ENCODE measurements around the gene SFSWAP.
"Not testable (repeated sequence)": the region's sequence is repeated elsewhere in the genome, so short reads cannot be mapped to it uniquely, and the experiment has no call there.

Gene SFSWAP

GRCh38 chr12:131765961-131766360 lies 55.1 kb downstream of the SFSWAP start:
- no peak for DNase-seq

GRCh38 chr12:131766382-131767107 lies 55.7 kb downstream of the SFSWAP start:
- no peak for DNase-seq

DNA sequence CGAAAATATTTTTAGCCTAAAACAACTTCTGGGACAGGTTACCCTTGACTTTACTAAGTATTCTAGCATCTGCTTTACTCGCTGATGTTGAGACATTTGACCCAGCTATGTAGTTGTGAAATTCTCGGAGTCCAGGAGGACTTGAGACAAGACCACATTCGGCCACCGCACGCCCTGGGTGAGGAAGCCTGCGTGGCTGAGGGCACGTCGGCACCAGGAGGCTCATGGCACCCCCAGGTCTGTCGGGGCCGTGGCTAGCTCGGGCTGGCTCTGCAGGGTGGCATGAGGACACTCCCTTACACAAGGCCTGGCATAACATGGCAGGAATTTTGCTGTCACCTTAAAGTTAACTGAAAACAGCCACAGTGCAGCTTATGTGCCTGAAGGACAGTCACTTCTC lies 59.2 kb downstream of the SFSWAP start:
- no peak for DNase-seq

DNA sequence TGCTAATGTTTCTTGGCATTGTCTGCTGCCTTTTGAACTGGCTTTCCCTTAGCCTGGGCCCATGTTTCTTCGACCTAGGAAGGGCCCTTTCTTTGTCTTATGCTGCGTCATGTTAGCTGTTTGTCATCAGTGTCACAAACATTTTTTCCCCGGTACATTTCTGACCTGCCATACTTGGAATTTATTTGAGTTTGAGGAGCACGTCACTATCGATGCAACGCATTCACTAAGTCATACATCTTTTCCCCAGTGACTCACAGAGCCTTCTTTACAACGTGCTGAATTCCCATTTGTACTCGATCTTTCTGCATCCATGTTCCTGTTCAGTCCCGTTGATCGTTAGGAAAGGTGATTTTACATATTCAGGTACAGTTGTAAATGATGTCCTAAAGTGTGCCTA lies 61.1 kb downstream of the SFSWAP start:
- DNase-seq: no peak

- no peak for DNase-seq
Observed at GRCh38 chr12:131773582-131774221, 62.8 kb downstream of the SFSWAP start.

DNA sequence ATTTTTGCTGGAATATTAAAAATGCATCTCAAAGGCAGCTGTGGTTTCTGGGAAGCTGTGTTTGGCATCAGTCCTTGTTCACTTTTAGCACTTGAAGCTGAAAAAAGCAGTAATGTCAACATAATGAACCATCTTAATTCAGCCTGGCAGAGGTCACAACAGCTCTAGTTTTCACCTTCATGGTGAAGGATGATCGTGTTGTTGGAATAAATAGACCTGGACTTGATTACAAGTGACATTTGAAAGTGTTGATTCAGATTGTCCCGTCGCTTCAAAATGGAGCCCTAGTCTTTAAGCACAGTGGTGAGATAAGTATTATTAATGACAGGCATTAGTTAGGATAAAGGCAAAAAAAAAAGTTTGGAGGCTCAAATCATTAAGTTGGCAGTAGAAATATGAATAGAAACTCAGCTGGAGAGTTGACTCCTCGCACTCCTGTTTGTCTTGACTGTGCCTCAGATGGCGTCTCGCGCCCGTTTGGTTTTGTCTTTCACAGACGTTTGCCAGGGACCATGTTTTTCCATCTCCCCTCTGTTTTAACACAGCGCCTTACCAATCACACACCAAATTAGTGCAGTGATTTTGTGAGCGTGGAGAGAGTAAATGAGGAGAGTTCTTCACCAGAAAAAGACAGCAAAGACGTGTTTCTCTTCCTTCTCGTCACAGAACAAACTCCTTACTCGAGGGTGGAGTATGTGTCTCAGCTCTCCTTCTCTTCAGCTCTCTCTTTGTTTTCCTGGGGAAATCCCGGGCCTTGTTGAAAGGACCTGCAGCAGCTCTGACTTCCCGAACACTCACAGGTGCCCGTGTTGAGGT lies 63.9 kb downstream of the SFSWAP start:
- DNase-seq: no peak

DNA sequence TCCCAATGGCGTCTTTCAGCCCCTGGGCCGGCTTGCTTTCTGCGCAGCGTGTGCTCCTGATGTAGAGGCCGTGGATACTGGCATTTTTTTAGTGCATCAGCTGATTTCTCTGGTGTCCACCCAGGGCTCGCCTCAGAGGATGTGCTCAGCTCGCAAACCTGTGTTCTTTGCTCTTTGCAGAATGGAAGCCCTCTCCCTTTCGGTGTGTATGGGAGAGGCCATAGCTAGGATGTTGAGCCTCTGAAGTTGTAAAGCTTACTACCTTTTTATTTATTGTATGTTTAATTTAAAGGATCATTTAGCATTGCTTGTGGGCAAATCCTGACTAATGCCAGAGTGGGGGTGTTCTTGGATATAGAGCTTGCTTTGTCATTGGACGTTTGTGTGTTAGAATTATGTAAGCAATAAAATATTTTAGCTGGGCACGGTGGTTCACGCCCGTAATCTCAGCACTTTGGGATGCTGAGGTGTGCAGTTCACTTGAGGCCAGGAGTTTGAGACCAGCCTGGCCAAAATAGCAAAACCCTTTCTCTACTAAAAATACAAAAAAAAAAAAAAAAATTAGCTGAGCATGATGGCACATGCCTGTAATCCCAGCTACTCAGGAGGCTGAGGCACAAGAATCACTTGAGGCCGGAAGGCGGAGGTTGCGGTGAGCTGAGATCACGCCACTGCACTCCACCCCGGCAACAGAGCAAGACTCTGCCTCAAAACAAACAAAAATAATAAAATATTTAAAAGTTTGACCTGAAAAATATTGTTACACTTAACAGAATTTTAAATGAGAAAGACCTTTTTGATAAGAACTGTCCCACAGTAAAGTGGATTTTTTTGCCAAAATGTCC lies 64.7 kb downstream of the SFSWAP start:
- no peak for DNase-seq

GRCh38 chr12:131776237-131776889 lies 65.5 kb downstream of the SFSWAP start:
- peak in 1 of 2 experiments; percentile 14 for DNase-seq

DNA sequence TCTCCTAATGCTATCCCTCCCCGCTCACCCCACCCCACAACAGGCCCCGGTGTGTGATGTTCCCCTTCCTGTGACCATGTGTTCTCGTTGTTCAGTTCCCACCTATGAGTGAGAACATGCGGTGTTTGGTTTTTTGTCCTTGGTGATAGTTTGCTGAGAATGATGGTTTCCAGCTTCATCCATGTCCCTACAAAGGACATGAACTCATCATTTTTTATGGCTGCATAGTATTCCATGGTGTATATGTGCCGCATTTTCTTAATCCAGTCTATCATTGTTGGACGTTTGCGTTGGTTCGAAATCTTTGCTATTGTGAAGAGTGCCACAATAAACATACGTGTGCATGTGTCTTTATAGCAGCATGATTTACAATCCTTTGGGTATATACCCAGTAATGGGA lies 66.4 kb downstream of the SFSWAP start:
- DNase-seq: not testable (repeated sequence)

GRCh38 chr12:131779027-131779426 lies 68.1 kb downstream of the SFSWAP start:
- DNase-seq: no peak

GRCh38 chr12:131782061-131782460 lies 71.2 kb downstream of the SFSWAP start:
- no peak for DNase-seq

- no peak for DNase-seq
Observed at GRCh38 chr12:131783915-131784541, 73.1 kb downstream of the SFSWAP start.

DNA sequence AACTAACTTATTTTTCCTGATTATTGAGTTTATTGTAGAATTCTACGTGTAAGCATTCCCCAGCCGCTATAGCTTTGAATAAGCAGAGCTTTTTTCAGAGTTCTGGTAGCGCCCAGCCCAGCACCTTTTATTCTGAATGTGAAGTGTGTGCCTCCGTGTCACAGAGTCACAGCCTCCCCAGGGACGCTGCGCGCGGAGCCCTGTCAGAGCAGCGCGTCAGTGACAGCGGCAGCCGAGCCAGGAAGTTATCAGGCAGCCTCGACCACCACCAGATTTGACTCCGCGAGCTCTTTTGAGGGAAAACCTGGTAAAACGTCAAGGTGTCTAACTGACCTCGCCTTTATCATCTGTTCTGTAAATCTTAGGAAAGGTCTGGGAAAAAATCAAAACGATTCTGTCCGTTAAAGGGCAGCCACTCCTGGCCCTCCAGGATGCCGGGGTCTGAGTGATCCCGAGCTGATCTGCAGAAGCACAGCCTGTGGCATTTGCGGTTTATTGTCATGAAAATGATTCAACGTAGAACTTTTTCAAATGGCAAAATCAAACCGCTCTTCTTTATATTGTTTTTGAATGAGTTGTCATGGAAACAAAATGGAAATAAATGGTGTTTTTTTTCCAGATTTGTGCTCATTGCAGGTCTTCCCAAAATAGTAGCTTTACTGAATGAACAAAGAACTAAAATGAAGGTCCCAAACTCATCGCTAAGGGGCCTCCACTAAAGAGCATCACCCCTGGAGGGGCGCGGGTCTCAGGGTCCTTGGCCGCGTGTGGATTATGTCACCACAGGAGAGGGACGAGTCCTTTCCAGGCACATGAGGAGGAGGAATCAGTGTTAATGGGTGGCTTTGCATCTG lies 74.2 kb downstream of the SFSWAP start:
- DNase-seq: no peak

GRCh38 chr12:131785763-131786330 lies 75.0 kb downstream of the SFSWAP start:
- no peak for DNase-seq

DNA sequence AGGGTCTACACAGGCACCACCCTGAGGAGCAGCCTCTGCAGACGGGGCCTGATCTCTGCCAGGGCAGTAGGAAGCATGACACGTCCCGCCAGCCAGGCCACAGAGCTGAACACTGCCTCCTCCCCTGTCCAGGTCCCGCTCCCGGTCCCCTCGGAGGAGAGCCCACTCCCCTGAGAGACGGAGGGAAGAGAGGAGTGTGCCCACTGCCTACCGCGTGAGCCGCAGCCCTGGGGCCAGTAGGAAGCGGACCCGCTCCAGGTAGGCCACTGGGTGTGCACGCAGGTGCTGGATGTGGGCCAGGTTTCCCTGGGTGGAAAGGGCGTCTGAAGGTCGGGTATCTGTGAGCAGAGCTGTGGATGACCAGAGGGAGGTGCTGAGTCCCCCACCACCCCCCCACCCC lies 75.4 kb downstream of the SFSWAP start:
- no peak for DNase-seq

GRCh38 chr12:131787143-131787660 lies 76.3 kb downstream of the SFSWAP start:
- DNase-seq: no peak

GRCh38 chr12:131788070-131788469 lies 77.2 kb downstream of the SFSWAP start:
- DNase-seq: no peak

DNA sequence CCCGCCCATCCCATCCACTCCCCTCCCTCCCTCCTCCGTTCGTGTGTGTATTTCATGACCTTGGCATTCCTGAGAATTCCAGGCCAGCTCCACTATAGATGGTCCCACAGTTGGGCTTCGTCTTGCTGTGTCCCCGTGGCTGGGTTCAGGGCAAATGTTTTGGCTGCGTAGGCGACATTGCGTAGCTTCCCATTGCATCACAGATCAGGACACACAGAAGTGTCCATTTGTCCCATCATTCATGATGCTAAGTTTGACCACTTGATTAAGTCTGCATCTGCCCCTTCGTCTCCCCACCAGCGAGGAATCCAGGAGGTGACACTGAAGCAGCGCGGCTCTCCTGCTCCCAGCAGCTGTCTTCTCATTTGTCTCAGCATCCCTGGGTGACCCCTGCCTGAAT lies 78.7 kb downstream of the SFSWAP start:
- no peak for DNase-seq

DNA sequence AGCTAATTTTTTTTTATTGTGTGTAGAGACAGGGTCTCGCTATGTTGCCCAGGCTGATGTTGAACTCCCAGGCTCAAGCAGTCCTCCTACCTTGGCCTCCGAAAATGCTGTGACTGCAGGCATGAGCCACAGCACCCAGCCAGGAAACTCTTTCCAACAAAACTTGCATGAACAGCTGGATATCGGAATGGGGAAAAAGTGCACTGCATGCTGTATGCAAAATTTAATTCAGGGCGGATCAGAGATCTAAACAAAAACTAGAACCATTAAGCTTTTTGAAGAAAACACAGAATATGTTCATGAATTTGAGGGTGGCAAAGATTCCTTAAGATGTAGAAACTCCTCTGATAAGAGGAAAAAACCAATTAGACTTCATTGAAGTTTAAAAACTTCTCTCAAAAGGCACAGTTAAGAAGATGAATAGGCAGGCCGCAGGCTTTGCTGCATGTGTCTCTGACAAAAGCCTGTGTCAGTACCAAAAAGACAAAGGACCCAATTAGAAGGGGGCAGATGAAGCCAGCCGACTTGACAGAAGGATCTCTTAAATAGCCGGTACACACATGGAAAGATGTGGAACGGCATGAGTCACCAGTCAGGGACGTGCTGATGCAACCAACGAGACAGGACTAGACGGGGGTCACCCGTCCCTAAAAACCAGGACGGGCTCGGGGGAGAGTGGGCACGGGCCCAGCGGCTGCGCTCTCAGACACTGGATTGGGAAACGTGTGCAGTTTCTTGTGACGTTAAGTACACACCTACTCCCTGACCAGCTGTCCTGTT lies 82.5 kb downstream of the SFSWAP start:
- DNase-seq: no peak

Measured in activated CD4-positive, alpha-beta T cell treated with anti-CD3 and anti-CD28 coated beads, Interleukin-2, amount 50 U/mL, for 48 hours (primary cell).